Esophagus squamous epithelium (tissue), 5 donors: ENCODE measurements around the gene MXD3. TPM values are rescaled to one million over a fixed set of nuclear protein-coding genes. Genes with fewer than 3 reads are reported as not detected.

Experiments used
- DNase-seq: peaks from one replicate; lab custom pipeline; 2025; lab: John Stamatoyannopoulos, UW
- H3K27ac ChIP-seq, 4 donors: fragments of 200-600 bp; sonication (generic); one replicate each; pipeline ENCODE4 v1.5.1; 2016 to 2019; ENCODE audit warnings: mild to moderate bottlenecking in 1 of 4
- H3K27me3 ChIP-seq, 4 donors: fragments of 200-600 bp; sonication (generic); 1 replicate in 3 of 4; 2 replicates in 1 of 4; pipeline versions ENCODE4 v1.5.1 to v1.6.0; 2017 to 2021; ENCODE audit warnings: antibody characterized with exemption in 1 of 4
- H3K36me3 ChIP-seq, 3 donors: fragments of 200-600 bp; sonication (generic); one replicate each; pipeline ENCODE4 v1.5.1; 2016 to 2019
- H3K4me1 ChIP-seq, 3 donors: fragments of 200-600 bp; sonication (generic); one replicate each; pipeline ENCODE4 v1.5.1; 2017 to 2019
- H3K4me3 ChIP-seq, 4 donors: fragments of 200-600 bp; sonication (generic); 1 replicate in 3 of 4; 2 replicates in 1 of 4; pipeline ENCODE4 v1.5.1; 2016 to 2019; ENCODE audit warnings: mild to moderate bottlenecking in 2 of 4, moderate library complexity in 1 of 4
- H3K9me3 ChIP-seq, 3 donors: fragments of 200-600 bp; sonication (generic); one replicate each; pipeline ENCODE4 v1.5.1; 2016 to 2019
- CTCF ChIP-seq, 6 experiments: fragments of 450-650 bp in 4 of 6; fragments of 200-600 bp in 2 of 6; sonication (generic) in 2 of 6; IDR thresholded peaks; one replicate each; pipeline ENCODE4 v1.5.1; 2016 to 2019; ENCODE audit warnings: antibody characterized with exemption in 6 of 6, mild to moderate bottlenecking in 4 of 6, moderate library complexity in 4 of 6
- POLR2A ChIP-seq, 4 donors: fragments of 450-650 bp; IDR thresholded peaks; one replicate each; pipeline ENCODE4 v1.6.1; 2017; ENCODE audit warnings: antibody characterized with exemption in 4 of 4, mild to moderate bottlenecking in 4 of 4, moderate library complexity in 3 of 4
- WGBS, 2 donors: methylation state at CpG; one replicate each; pipeline ENCODE4 v1.1.5; 2018; 5-methylcytosine and 5-hydroxymethylcytosine counted together
- intact Hi-C: fragments of 100-400 bp; cut with DNase I; formaldehyde crosslinking; loops from one replicate; pipeline ENCODE4 v1.15.0; 2022
- total RNA-seq, 4 donors: library from RNA; depleted of rRNA; stranded (reverse); fragments of >200 nt; gene quantifications; one replicate each; pipeline ENCODE4 v1.1.0, GENCODE V29; 2016
- donor health status: DM: yes; HTN: yes; CAD: no.

The MXD3 gene
- total RNA-seq, 4 donors from 2014 or later, result 7.4 to 15.3 (median 9.5) TPM

GRCh38 chr5:177311392-177311722 lies 341 bp downstream of the MXD3 start:
- Histone ChIP-seq H3K27me3 (no peaks in the 10 kb centered on the region), H3K36me3 (peaks cover 5 to 38% (median 8%) of the 10 kb centered on the region in 3 donors), H3K9me3 (no peaks in the 10 kb centered on the region), H3K4me3 (peak overlapping the region; percentile 40 to 71 (median 56)), H3K27ac (peak overlapping the region; percentile 54 to 87 (median 70)), H3K4me1 (peaks cover 28 to 63% (median 30%) of the 10 kb centered on the region in 3 donors)
- intact Hi-C loops, result loop anchor here (10.0 kb wide), 3 partner anchors 83 to 183 kb away; partner anchors contain the start of gene PDLIM7
- 0% methylated on average over 2 of the region's 23 CpGs; no CpG with 5 or more reads in 1 of the 2 donors for WGBS, 2 donors
- no peak for TF ChIP-seq CTCF (IDR thresholded peaks at IDR 0.05)
- DNase-seq, result no peak

- Histone ChIP-seq H3K27me3 (no peaks in the 10 kb centered on the region), H3K36me3 (peaks cover 5 to 38% (median 8%) of the 10 kb centered on the region in 3 donors), H3K4me1 (peaks cover 28 to 68% (median 31%) of the 10 kb centered on the region in 3 donors), H3K4me3 (peak overlapping the region; percentile 40 to 71 (median 56)), H3K27ac (peak overlapping the region; percentile 54 to 87 (median 70)), H3K9me3 (no peaks in the 10 kb centered on the region)
- 13 to 23% methylated on average over 11 to 12 of the region's 20 CpGs for WGBS, 2 donors
- DNase-seq, result no peak
- intact Hi-C loops, result loop anchor here (10.0 kb wide), 3 partner anchors 84 to 184 kb away; partner anchors contain the start of gene PDLIM7
- no peak for TF ChIP-seq CTCF (IDR thresholded peaks at IDR 0.05)
- TF ChIP-seq POLR2A (IDR thresholded peaks at IDR 0.05), result no peak
Observed at GRCh38 chr5:177310757-177311391, 824 bp downstream of the MXD3 start.

GRCh38 chr5:177310332-177310731 lies 1.4 kb downstream of the MXD3 start:
- no peak for TF ChIP-seq POLR2A (IDR thresholded peaks at IDR 0.05)
- TF ChIP-seq CTCF (IDR thresholded peaks at IDR 0.05), result no peak
- Histone ChIP-seq H3K27me3 (no peaks in the 10 kb centered on the region), H3K9me3 (no peaks in the 10 kb centered on the region), H3K4me3 (peak overlapping the region in 1 of 4 donors; percentile 71), H3K36me3 (peaks cover 5 to 41% (median 8%) of the 10 kb centered on the region in 3 donors), H3K27ac (peak overlapping the region in 2 of 4 donors; percentile 7 to 13), H3K4me1 (peaks cover 33 to 73% (median 36%) of the 10 kb centered on the region in 3 donors)
- intact Hi-C loops, result loop anchor here (10.0 kb wide), 3 partner anchors 84 to 184 kb away; partner anchors contain the start of gene PDLIM7
- 93 to 100% methylated on average over 1 to 3 of the region's 13 CpGs for WGBS, 2 donors
- DNase-seq, result no peak

GRCh38 chr5:177309351-177310191 lies 2.1 kb downstream of the MXD3 start:
- peaks cover 41 to 81% (median 44%) of the 10 kb centered on the region in 3 donors for H3K4me1 ChIP-seq
- WGBS, 2 donors, result 38 to 39% methylated on average over 5 to 8 of the region's 10 CpGs

More at GRCh38 chr5:177309351-177310191, 2.1 kb downstream of the MXD3 start:
- intact Hi-C loops, result loop anchor here (10.0 kb wide), 3 partner anchors 85 to 185 kb away; partner anchors contain the start of gene PDLIM7
- peak; percentile 74 to 95 (median 82) for TF ChIP-seq CTCF (IDR thresholded peaks at IDR 0.05)
- no peak for TF ChIP-seq POLR2A (IDR thresholded peaks at IDR 0.05)
- no peaks in the 10 kb centered on the region for H3K27me3 ChIP-seq
- DNase-seq, result no peak
- H3K4me3 ChIP-seq, result no peak overlapping the region
- H3K36me3 ChIP-seq, result peaks cover 5 to 45% (median 8%) of the 10 kb centered on the region in 3 donors
- H3K9me3 ChIP-seq, result no peaks in the 10 kb centered on the region
- peak overlapping the region in 2 of 4 donors; percentile 7 to 13 for H3K27ac ChIP-seq
